DOHH2 (cell line): Measurements from ENCODE around the gene HNRNPM.

ENCODE experiments used
- H3F3A ChIP-seq: fragments of 200-600 bp; sonication (generic), shearing (Covaris generic); 2 replicates; pipeline ENCODE4 v1.6.0; 2016; ENCODE audit warnings: antibody characterized with exemption, mild to moderate bottlenecking; ENCODE audit not compliant: control insufficient read depth, insufficient read depth
- H3K27ac ChIP-seq: fragments of 200-600 bp; sonication (generic); 2 replicates; pipeline ENCODE4 v1.5.1; 2014; ENCODE audit warnings: low read depth, mild to moderate bottlenecking, low read length, moderate library complexity
- H3K27me3 ChIP-seq: fragments of 200-600 bp; sonication (generic); 2 replicates; pipeline ENCODE4 v1.6.1; 2014; ENCODE audit warnings: mild to moderate bottlenecking, low read length, mixed read lengths; ENCODE audit not compliant: control insufficient read depth
- H3K36me3 ChIP-seq: fragments of 200-600 bp; sonication (generic); 2 replicates; pipeline ENCODE4 v1.6.1; 2014; ENCODE audit warnings: mild to moderate bottlenecking, low read length, moderate library complexity, mixed read lengths; ENCODE audit not compliant: control insufficient read depth
- H3K4me1 ChIP-seq: fragments of 200-600 bp; sonication (generic); 2 replicates; pipeline ENCODE4 v1.6.1; 2014; ENCODE audit warnings: mild to moderate bottlenecking, low read length, mixed read lengths; ENCODE audit not compliant: control insufficient read depth
- H3K4me2 ChIP-seq: fragments of 200-600 bp; sonication (generic); 2 replicates; pipeline ENCODE4 v1.6.0; 2014; ENCODE audit warnings: mild to moderate bottlenecking, low read length, moderate library complexity
- H3K4me3 ChIP-seq: fragments of 200-600 bp; sonication (generic); 2 replicates; pipeline ENCODE4 v1.5.1; 2014; ENCODE audit warnings: mild to moderate bottlenecking, low read length, mixed read lengths
- H3K79me2 ChIP-seq: fragments of 200-600 bp; sonication (generic); 2 replicates; pipeline ENCODE4 v1.6.1; 2014; ENCODE audit warnings: mild to moderate bottlenecking, low read length, mixed read lengths; ENCODE audit not compliant: control insufficient read depth
- H3K9me2 ChIP-seq: fragments of 200-600 bp; sonication (generic); replicated peaks from 2 replicates; pipeline ENCODE4 v1.6.1; 2014; ENCODE audit warnings: mild to moderate bottlenecking, low read length, mixed read lengths; ENCODE audit not compliant: control insufficient read depth
- H3K9me3 ChIP-seq: fragments of 200-600 bp; sonication (generic); 2 replicates; pipeline ENCODE4 v1.6.1; 2014; ENCODE audit warnings: antibody characterized with exemption, low read length, mixed read lengths; ENCODE audit not compliant: control insufficient read depth, insufficient read depth
- H4K20me1 ChIP-seq: fragments of 200-600 bp; sonication (generic); 2 replicates; pipeline ENCODE4 v1.6.0; 2014; ENCODE audit warnings: low read depth, mild to moderate bottlenecking, antibody characterized with exemption, low read length, moderate library complexity; ENCODE audit not compliant: control insufficient read depth, insufficient read depth
- EZH2phosphoT487 ChIP-seq: fragments of 200-600 bp; sonication (generic); IDR thresholded peaks from 2 replicates; pipeline ENCODE4 v1.6.1; 2017; ENCODE audit warnings: borderline replicate concordance, mild to moderate bottlenecking, antibody characterized with exemption, low read length, moderate library complexity, mixed read lengths
- TF ChIP-seq, protein P1 (sequence below): fragments of 200-600 bp; sonication (generic); IDR thresholded peaks from one replicate; pipeline ENCODE4 v1.5.1; 2014; ENCODE audit warnings: antibody characterized with exemption, mild to moderate bottlenecking, low read depth, low read length; ENCODE audit not compliant: poor library complexity, severe bottlenecking

The HNRNPM gene

GRCh38 chr19:8476524-8476923 is 31.7 kb downstream of the HNRNPM start:
- peaks cover 37% of the 10 kb centered on the region for H3K4me1 ChIP-seq

DNA sequence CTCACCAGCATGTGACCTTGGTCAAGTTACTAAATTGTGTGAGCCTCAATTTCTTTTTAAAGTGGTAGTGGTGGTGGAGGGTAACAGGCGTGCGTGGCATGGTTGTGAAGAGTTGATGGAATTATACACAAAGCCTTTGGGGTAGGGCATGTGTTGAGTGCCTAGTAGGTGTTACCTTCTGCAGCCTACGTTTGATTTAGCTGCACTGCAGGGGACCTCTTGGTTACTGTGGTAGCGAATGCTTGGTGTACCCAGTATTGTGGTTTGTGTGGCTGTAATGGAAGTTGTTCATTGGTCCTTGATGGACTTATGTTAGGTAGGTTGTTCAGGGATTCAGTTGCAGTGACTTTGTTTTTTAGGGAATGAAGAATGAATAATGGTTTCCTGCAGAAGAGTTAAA is 33.1 kb downstream of the HNRNPM start:
- TF ChIP-seq, protein P1, sequence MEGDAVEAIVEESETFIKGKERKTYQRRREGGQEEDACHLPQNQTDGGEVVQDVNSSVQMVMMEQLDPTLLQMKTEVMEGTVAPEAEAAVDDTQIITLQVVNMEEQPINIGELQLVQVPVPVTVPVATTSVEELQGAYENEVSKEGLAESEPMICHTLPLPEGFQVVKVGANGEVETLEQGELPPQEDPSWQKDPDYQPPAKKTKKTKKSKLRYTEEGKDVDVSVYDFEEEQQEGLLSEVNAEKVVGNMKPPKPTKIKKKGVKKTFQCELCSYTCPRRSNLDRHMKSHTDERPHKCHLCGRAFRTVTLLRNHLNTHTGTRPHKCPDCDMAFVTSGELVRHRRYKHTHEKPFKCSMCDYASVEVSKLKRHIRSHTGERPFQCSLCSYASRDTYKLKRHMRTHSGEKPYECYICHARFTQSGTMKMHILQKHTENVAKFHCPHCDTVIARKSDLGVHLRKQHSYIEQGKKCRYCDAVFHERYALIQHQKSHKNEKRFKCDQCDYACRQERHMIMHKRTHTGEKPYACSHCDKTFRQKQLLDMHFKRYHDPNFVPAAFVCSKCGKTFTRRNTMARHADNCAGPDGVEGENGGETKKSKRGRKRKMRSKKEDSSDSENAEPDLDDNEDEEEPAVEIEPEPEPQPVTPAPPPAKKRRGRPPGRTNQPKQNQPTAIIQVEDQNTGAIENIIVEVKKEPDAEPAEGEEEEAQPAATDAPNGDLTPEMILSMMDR: no peak
- no peak for TF ChIP-seq EZH2phosphoT487
- Histone ChIP-seq H3K36me3 (peaks cover 90% of the 10 kb centered on the region), H3K27me3 (no peaks in the 10 kb centered on the region), H3K4me1 (peaks cover 23% of the 10 kb centered on the region), H3F3A (peaks cover 16% of the 10 kb centered on the region), H3K9me3 (no peaks in the 10 kb centered on the region), H3K79me2 (peaks cover 94% of the 10 kb centered on the region), H3K27ac (no peak overlapping the region), H3K4me2 (no peak overlapping the region), H4K20me1 (peaks cover 38% of the 10 kb centered on the region; the same call in 1 of the 2 replicates), H3K4me3 (no peak overlapping the region), H3K9me2 (no peaks in the 10 kb centered on the region)

More at GRCh38 chr19:8476524-8476923, 31.7 kb downstream of the HNRNPM start:
- H3K9me2 ChIP-seq: no peaks in the 10 kb centered on the region
- H3K4me3 ChIP-seq: no peak overlapping the region
- peaks cover 93% of the 10 kb centered on the region for H3K79me2 ChIP-seq
- TF ChIP-seq EZH2phosphoT487: no peak
- TF ChIP-seq, protein P1: no peak
- no peak overlapping the region for H3K4me2 ChIP-seq
- peaks cover 92% of the 10 kb centered on the region for H3K36me3 ChIP-seq
- H3F3A ChIP-seq: peaks cover 22% of the 10 kb centered on the region
- H3K27me3 ChIP-seq: no peaks in the 10 kb centered on the region
- no peaks in the 10 kb centered on the region for H3K9me3 ChIP-seq
- H3K27ac ChIP-seq: no peak overlapping the region
- H4K20me1 ChIP-seq: peaks cover 33% of the 10 kb centered on the region; the same call in 1 of the 2 replicates

GRCh38 chr19:8478598-8478997 is 33.8 kb downstream of the HNRNPM start:
- H3K4me2 ChIP-seq: no peak overlapping the region
- peaks cover 90% of the 10 kb centered on the region for H3K36me3 ChIP-seq
- no peak overlapping the region for H3K4me3 ChIP-seq
- H3K27me3 ChIP-seq: no peaks in the 10 kb centered on the region
- no peak overlapping the region for H3K27ac ChIP-seq
- H3K9me2 ChIP-seq: no peaks in the 10 kb centered on the region
- H3K4me1 ChIP-seq: peaks cover 16% of the 10 kb centered on the region
- peaks cover 38% of the 10 kb centered on the region; the same call in 1 of the 2 replicates for H4K20me1 ChIP-seq
- peaks cover 96% of the 10 kb centered on the region for H3K79me2 ChIP-seq
- TF ChIP-seq, protein P1: no peak
- peaks cover 9% of the 10 kb centered on the region; the same call in 1 of the 2 replicates for H3F3A ChIP-seq
- H3K9me3 ChIP-seq: no peaks in the 10 kb centered on the region
